ENCODE measurements around the gene ARMC9. TPM values are rescaled to one million over a fixed set of nuclear protein-coding genes. Genes with fewer than 3 reads are reported as not detected.

The ARMC9 gene
- total and polyA plus RNA-seq, 4 donors, result 20.5 to 51.6 (median 38.6) TPM

- DNase-seq (no peak), ATAC-seq (ENCODE audit: insufficient read depth, low FRiP score) (no peak)
- Histone ChIP-seq H3K4me3 (no peak overlapping the region), H3K4me1 (ENCODE audit: control insufficient read depth in 5 of 5, insufficient read depth in 5 of 5, low read length in 5 of 5) (no peaks in the 10 kb centered on the region), H3K9me3 (ENCODE audit: control insufficient read depth in 4 of 4, insufficient read depth in 3 of 4, low read length in 3 of 4) (no peaks in the 10 kb centered on the region), H3K27ac (ENCODE audit: low read depth in 1 of 2, low read length in 1 of 2) (no peak overlapping the region), H3K9ac (ENCODE audit: insufficient read depth in 1 of 2, low read length in 2 of 2) (no peak overlapping the region), H3K36me3 (ENCODE audit: control insufficient read depth in 4 of 4, insufficient read depth in 4 of 4, low read length in 4 of 4) (peaks cover 0 to 11% (median 8%) of the 10 kb centered on the region in 4 donors), H3K27me3 (ENCODE audit: control insufficient read depth in 3 of 3, insufficient read depth in 3 of 3, low read length in 2 of 3) (no peaks in the 10 kb centered on the region)
- no peak for TF ChIP-seq CTCF (IDR thresholded peaks at IDR 0.05; ENCODE audit: control extremely low read depth, extremely low read depth)
- 81 to 100% methylated on average over 7 of the region's 7 CpGs for WGBS, 2 donors
These were observed 133.1 kb downstream of the ARMC9 start for GRCh38 chr2:231331533-231331932.

DNA sequence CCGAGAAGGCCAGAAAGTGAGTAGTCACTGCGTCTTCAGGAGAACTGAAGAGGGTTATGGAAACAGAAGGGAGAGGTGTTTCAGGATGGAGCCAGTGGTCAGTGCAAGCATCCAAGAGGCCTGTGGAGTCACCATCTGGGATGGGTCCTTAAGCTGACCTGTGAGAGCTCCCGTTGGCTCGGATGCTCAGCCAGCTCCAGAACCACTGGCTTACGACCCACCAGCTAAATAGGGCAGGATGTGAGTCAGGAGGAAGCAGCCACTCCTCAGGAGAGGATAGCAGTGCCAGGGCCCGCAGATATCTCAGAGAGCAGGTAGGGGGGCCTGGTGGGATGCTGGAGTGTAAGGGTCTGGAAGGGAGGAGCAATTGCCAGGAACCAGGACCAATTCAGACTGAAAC is 134.0 kb downstream of the ARMC9 start:
- Histone ChIP-seq H3K4me3 (no peak overlapping the region), H3K9ac (ENCODE audit: insufficient read depth in 1 of 2, low read length in 2 of 2) (no peak overlapping the region), H3K9me3 (ENCODE audit: control insufficient read depth in 4 of 4, insufficient read depth in 3 of 4, low read length in 3 of 4) (no peaks in the 10 kb centered on the region), H3K36me3 (ENCODE audit: control insufficient read depth in 4 of 4, insufficient read depth in 4 of 4, low read length in 4 of 4) (peaks cover 0 to 11% (median 8%) of the 10 kb centered on the region in 4 donors), H3K4me1 (ENCODE audit: control insufficient read depth in 5 of 5, insufficient read depth in 5 of 5, low read length in 5 of 5) (no peaks in the 10 kb centered on the region), H3K27ac (ENCODE audit: low read depth in 1 of 2, low read length in 1 of 2) (no peak overlapping the region), H3K27me3 (ENCODE audit: control insufficient read depth in 3 of 3, insufficient read depth in 3 of 3, low read length in 2 of 3) (no peaks in the 10 kb centered on the region)
- ATAC-seq (ENCODE audit: insufficient read depth, low FRiP score) (no peak), DNase-seq (no peak)
- TF ChIP-seq CTCF (IDR thresholded peaks at IDR 0.05; ENCODE audit: control extremely low read depth, extremely low read depth), result no peak
- 87 to 93% methylated on average over 6 of the region's 6 CpGs for WGBS, 2 donors

DNA sequence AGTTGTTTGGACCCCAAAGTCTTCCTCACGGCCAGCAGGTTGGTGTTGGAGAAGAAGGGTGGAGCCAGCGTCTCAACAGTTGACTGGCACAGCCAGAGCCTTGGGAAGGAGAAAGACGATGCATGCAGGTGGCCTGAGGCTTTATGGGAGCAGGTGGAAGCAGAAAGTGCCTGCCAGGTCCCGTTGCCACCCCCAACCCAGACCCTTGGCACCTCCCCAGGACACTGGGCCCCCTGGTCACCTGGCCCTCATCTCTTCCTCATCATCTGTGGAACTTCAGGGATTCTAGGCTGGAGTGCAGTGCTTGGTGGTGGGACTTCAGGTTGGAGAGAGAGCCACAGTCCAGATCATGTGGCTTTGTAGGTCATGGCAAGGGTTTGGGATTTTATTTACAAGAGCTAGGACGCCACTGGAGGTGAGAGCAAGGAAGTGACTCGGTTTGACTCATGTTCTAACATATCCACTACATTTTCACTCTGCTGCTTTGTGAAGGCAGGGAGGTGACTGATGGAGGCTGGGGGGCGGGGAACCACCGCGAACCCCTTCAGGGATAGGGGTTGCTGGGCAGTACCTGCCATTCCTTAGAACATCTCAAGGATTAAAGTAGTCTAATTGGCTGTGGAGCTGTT is 134.6 kb downstream of the ARMC9 start:
- WGBS, 2 donors, result 92% methylated on average over 9 of the region's 9 CpGs
- no peaks in the 10 kb centered on the region for H3K27me3 ChIP-seq (ENCODE audit: control insufficient read depth in 3 of 3, insufficient read depth in 3 of 3, low read length in 2 of 3)
- no peak for TF ChIP-seq CTCF (IDR thresholded peaks at IDR 0.05; ENCODE audit: control extremely low read depth, extremely low read depth)
- no peaks in the 10 kb centered on the region for H3K9me3 ChIP-seq (ENCODE audit: control insufficient read depth in 4 of 4, insufficient read depth in 3 of 4, low read length in 3 of 4)
- H3K9ac ChIP-seq (ENCODE audit: insufficient read depth in 1 of 2, low read length in 2 of 2), result no peak overlapping the region
- H3K4me3 ChIP-seq, result no peak overlapping the region
- H3K4me1 ChIP-seq (ENCODE audit: control insufficient read depth in 5 of 5, insufficient read depth in 5 of 5, low read length in 5 of 5), result no peaks in the 10 kb centered on the region
- H3K27ac ChIP-seq (ENCODE audit: low read depth in 1 of 2, low read length in 1 of 2), result no peak overlapping the region
- DNase-seq (no peak), ATAC-seq (ENCODE audit: insufficient read depth, low FRiP score) (no peak)
- H3K36me3 ChIP-seq (ENCODE audit: control insufficient read depth in 4 of 4, insufficient read depth in 4 of 4, low read length in 4 of 4), result peaks cover 0 to 11% (median 8%) of the 10 kb centered on the region in 4 donors

All from lung (tissue), 12 donors.